GM23338 (cell line): ENCODE measurements around the gene SORCS2.

Experiments
- JUNB ChIP-seq: IDR thresholded peaks from one replicate; pipeline ENCODE4 v1.6.1; 2016; ENCODE audit warnings: antibody characterized with exemption; ENCODE audit not compliant: unreplicated experiment
- POLR2AphosphoS5 ChIP-seq: IDR thresholded peaks from 2 replicates; pipeline ENCODE4 v1.6.1; 2016; ENCODE audit warnings: antibody characterized with exemption, low read depth
- REST ChIP-seq: IDR thresholded peaks from one replicate; pipeline ENCODE4 v1.6.1; 2018; ENCODE audit warnings: antibody characterized with exemption; ENCODE audit not compliant: unreplicated experiment
- TF ChIP-seq, protein P1 (sequence below), 2 experiments: fragments of 200-600 bp in 1 of 2; sonication (generic) in 1 of 2; conservative IDR thresholded peaks; 2 replicates each; pipeline versions ENCODE4 v1.5.1 to v1.6.1; 2016 to 2017; ENCODE audit warnings: antibody characterized with exemption in 2 of 2, low read depth in 2 of 2, mild to moderate bottlenecking in 2 of 2, moderate library complexity in 1 of 2

DNA sequence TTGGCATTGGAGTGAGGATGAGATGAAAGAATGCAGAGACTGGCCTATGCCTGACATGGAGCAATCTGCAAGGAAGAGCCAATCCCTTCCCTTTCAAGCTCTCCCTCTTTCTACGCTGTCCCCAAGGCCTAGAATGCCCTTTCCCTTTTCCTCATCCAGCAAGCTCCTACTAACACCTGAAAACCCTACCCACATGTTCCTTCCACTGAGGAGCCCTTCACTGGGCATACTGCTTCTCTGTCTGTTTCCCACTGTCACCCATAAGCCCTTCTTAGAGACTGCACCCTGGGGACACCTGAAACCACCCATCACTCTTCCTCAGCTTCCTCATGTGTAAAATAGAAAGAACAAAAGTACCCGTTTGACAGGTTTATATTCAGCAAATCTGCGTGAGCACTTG is 492.0 kb downstream of the SORCS2 start:
- TF ChIP-seq, protein P1, sequence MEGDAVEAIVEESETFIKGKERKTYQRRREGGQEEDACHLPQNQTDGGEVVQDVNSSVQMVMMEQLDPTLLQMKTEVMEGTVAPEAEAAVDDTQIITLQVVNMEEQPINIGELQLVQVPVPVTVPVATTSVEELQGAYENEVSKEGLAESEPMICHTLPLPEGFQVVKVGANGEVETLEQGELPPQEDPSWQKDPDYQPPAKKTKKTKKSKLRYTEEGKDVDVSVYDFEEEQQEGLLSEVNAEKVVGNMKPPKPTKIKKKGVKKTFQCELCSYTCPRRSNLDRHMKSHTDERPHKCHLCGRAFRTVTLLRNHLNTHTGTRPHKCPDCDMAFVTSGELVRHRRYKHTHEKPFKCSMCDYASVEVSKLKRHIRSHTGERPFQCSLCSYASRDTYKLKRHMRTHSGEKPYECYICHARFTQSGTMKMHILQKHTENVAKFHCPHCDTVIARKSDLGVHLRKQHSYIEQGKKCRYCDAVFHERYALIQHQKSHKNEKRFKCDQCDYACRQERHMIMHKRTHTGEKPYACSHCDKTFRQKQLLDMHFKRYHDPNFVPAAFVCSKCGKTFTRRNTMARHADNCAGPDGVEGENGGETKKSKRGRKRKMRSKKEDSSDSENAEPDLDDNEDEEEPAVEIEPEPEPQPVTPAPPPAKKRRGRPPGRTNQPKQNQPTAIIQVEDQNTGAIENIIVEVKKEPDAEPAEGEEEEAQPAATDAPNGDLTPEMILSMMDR (conservative IDR thresholded peaks at IDR 0.05; ENCODE audit: low read depth in 2 of 2) = no peak
- TF ChIP-seq REST = no peak
- no peak for TF ChIP-seq JUNB
- no peak for TF ChIP-seq POLR2AphosphoS5
